K562 treated with DMSO at 1 percent for 4 hours (cell line): Measurements from ENCODE around the gene PRR20G. TPM values are rescaled to one million over a fixed set of nuclear protein-coding genes. Genes with fewer than 3 reads are reported as not detected.

Experiments used
- total RNA-seq: library from RNA; unstranded; fragments of 300-600 nt; gene quantifications from 2 replicates; pipeline ENCODE4 v1.2.3, GENCODE V29; 2022; ENCODE audit not compliant: insufficient read depth

Gene PRR20G
- total RNA-seq, result 2.0 TPM in 1 of 2 replicates, not detected in the other

DNA sequence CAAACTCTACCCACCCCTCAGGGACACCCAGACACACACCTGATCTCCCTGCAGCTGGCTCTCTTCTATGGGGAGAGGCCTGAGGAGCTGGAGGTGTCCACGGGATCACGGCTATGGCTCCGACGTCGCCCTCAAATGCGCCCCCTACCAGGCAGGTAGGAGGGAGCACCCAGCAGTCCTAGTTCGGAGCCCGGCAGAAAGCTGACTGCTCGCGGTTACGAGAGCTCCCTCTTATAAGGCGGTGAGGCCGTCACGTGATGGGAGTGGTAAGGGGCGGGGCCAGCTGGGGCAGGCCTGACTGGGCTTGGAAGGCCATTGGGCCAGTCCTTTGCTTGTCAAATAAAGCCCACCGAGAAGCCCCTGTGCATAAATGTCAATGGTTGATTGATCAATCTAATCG lies at the start of gene PRR20G:
PRR20G (minus strand) TSS at position 207 of the 400 bp plus-strand sequence. CDS start 681 bp downstream, outside the sequence.

Other genes with a start within 250 kb of the PRR20G start
- gene PRR23E, start 94.9 kb downstream of the PRR20G start, total RNA-seq, result not detected in 2 replicates